Hepatocyte (in vitro differentiated cells): ENCODE results near the gene CCDC78. TPM values are rescaled to one million over a fixed set of nuclear protein-coding genes. Genes with fewer than 3 reads are reported as not detected.

Source experiments
- DNase-seq: peaks from one replicate; pipeline ENCODE4 v3.0.0-alpha.2; 2016; ENCODE audit warnings: low spot score
- H2AFZ ChIP-seq: fragments of 200-600 bp; sonication (generic); 2 replicates; pipeline ENCODE4 v1.6.0; 2016; ENCODE audit warnings: antibody characterized with exemption, mild to moderate bottlenecking
- H3K27ac ChIP-seq: fragments of 200-600 bp; sonication (generic); 2 replicates; pipeline ENCODE4 v1.5.1; 2016; ENCODE audit warnings: mild to moderate bottlenecking
- H3K27me3 ChIP-seq: fragments of 200-600 bp; sonication (generic); 2 replicates; pipeline ENCODE4 v1.6.1; 2016
- H3K36me3 ChIP-seq: fragments of 200-600 bp; sonication (generic); replicated peaks from 2 replicates; pipeline ENCODE4 v1.5.1; 2016; ENCODE audit warnings: low read depth; ENCODE audit not compliant: insufficient read depth
- H3K4me1 ChIP-seq: fragments of 200-600 bp; sonication (generic); 2 replicates; pipeline ENCODE4 v1.5.1; 2016; ENCODE audit warnings: mild to moderate bottlenecking, moderate library complexity; ENCODE audit not compliant: insufficient read depth
- H3K4me2 ChIP-seq: fragments of 200-600 bp; sonication (generic); 2 replicates; pipeline ENCODE4 v1.6.0; 2016
- H3K4me3 ChIP-seq: fragments of 200-600 bp; sonication (generic); 2 replicates; pipeline ENCODE4 v1.5.1; 2016; ENCODE audit warnings: mild to moderate bottlenecking
- H3K79me2 ChIP-seq: fragments of 200-600 bp; sonication (generic); 2 replicates; pipeline ENCODE4 v1.6.0; 2017; ENCODE audit warnings: mild to moderate bottlenecking
- H3K9me2 ChIP-seq: fragments of 200-600 bp; sonication (generic); replicated peaks from 2 replicates; pipeline ENCODE4 v1.6.0; 2017; ENCODE audit warnings: mild to moderate bottlenecking; ENCODE audit not compliant: insufficient read depth
- H3K9me3 ChIP-seq: fragments of 200-600 bp; sonication (generic); 2 replicates; pipeline ENCODE4 v1.5.1; 2016; ENCODE audit warnings: low read depth, mild to moderate bottlenecking
- H4K20me1 ChIP-seq: fragments of 200-600 bp; sonication (generic); 2 replicates; pipeline ENCODE4 v1.6.0; 2016; ENCODE audit warnings: mild to moderate bottlenecking; ENCODE audit not compliant: insufficient read depth, poor library complexity, severe bottlenecking
- EZH2 ChIP-seq: fragments of 200-600 bp; sonication (generic); IDR thresholded peaks from 2 replicates; pipeline ENCODE4 v1.6.1; 2016; ENCODE audit warnings: antibody characterized with exemption, mild to moderate bottlenecking, borderline replicate concordance
- EZH2phosphoT487 ChIP-seq: fragments of 200-600 bp; sonication (generic); IDR thresholded peaks from one replicate; pipeline ENCODE4 v1.6.1; 2018; ENCODE audit warnings: antibody characterized with exemption, mild to moderate bottlenecking, low read depth, moderate library complexity; ENCODE audit not compliant: unreplicated experiment, severe bottlenecking
- WGBS: methylation state at CpG from one replicate; pipeline ENCODE4 v1.1.6; 2016; ENCODE audit warnings: low lambda C conversion rate; ENCODE audit errors: missing lambda C conversion rate; 5-methylcytosine and 5-hydroxymethylcytosine counted together
- polyA plus RNA-seq: library from polyadenylated mRNA; unstranded; fragments of >200 nt; fragmentation: Nextera tagmentation; extraction: Ambion mirVana; gene quantifications from 2 replicates; pipeline ENCODE4 v1.2.1, GENCODE V29; 2016
- total RNA-seq: library from RNA; depleted of rRNA; stranded (reverse); fragments of >200 nt; gene quantifications from 2 replicates; pipeline ENCODE4 v1.2.3, GENCODE V29; 2014
- TF ChIP-seq, protein P1 (sequence below): fragments of 200-600 bp; sonication (generic); IDR thresholded peaks from 2 replicates; pipeline ENCODE4 v1.5.1; 2016; ENCODE audit warnings: antibody characterized with exemption, mild to moderate bottlenecking; ENCODE audit not compliant: poor library complexity

The CCDC78 gene
- total and polyA plus RNA-seq, 2 experiments from 2014 or later = 2.2 to 6.8 TPM

- Histone ChIP-seq H3K9me2 (no peaks in the 10 kb centered on the region), H3K27ac (no peak overlapping the region), H4K20me1 (no peaks in the 10 kb centered on the region), H2AFZ (no peak overlapping the region), H3K9me3 (no peaks in the 10 kb centered on the region), H3K79me2 (no peaks in the 10 kb centered on the region), H3K4me3 (no peak overlapping the region), H3K4me2 (no peak overlapping the region), H3K36me3 (no peaks in the 10 kb centered on the region), H3K4me1 (no peaks in the 10 kb centered on the region), H3K27me3 (no peaks in the 10 kb centered on the region)
- DNase-seq = no peak
- TF ChIP-seq EZH2 = no peak
- TF ChIP-seq EZH2phosphoT487 = no peak
- TF ChIP-seq, protein P1, sequence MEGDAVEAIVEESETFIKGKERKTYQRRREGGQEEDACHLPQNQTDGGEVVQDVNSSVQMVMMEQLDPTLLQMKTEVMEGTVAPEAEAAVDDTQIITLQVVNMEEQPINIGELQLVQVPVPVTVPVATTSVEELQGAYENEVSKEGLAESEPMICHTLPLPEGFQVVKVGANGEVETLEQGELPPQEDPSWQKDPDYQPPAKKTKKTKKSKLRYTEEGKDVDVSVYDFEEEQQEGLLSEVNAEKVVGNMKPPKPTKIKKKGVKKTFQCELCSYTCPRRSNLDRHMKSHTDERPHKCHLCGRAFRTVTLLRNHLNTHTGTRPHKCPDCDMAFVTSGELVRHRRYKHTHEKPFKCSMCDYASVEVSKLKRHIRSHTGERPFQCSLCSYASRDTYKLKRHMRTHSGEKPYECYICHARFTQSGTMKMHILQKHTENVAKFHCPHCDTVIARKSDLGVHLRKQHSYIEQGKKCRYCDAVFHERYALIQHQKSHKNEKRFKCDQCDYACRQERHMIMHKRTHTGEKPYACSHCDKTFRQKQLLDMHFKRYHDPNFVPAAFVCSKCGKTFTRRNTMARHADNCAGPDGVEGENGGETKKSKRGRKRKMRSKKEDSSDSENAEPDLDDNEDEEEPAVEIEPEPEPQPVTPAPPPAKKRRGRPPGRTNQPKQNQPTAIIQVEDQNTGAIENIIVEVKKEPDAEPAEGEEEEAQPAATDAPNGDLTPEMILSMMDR = no peak
- WGBS = 94% methylated on average over 18 of the region's 18 CpGs
These were observed 46.7 kb upstream of the CCDC78 start for GRCh38 chr16:772959-773358.

- Histone ChIP-seq H3K27ac (no peak overlapping the region), H3K4me2 (no peak overlapping the region), H3K9me3 (no peaks in the 10 kb centered on the region), H4K20me1 (no peaks in the 10 kb centered on the region), H2AFZ (no peak overlapping the region), H3K9me2 (no peaks in the 10 kb centered on the region), H3K27me3 (no peaks in the 10 kb centered on the region), H3K79me2 (no peaks in the 10 kb centered on the region), H3K4me1 (no peaks in the 10 kb centered on the region), H3K36me3 (no peaks in the 10 kb centered on the region), H3K4me3 (no peak overlapping the region)
- WGBS = 100% methylated on average over 1 of the region's 13 CpGs
- TF ChIP-seq, protein P1 = no peak
- TF ChIP-seq EZH2 (no peak), EZH2phosphoT487 (no peak)
- DNase-seq = no peak
These were observed 44.2 kb upstream of the CCDC78 start for GRCh38 chr16:770411-770810.

- Histone ChIP-seq H4K20me1 (no peaks in the 10 kb centered on the region), H3K27me3 (no peaks in the 10 kb centered on the region), H3K4me1 (no peaks in the 10 kb centered on the region), H3K9me2 (no peaks in the 10 kb centered on the region), H3K4me3 (no peak overlapping the region), H3K4me2 (no peak overlapping the region), H3K9me3 (no peaks in the 10 kb centered on the region), H3K36me3 (no peaks in the 10 kb centered on the region), H3K79me2 (no peaks in the 10 kb centered on the region), H2AFZ (no peak overlapping the region), H3K27ac (no peak overlapping the region)
- DNase-seq = no peak
- TF ChIP-seq, protein P1 = no peak
- TF ChIP-seq EZH2phosphoT487 = no peak
- no peak for TF ChIP-seq EZH2
- WGBS = 83% methylated on average over 13 of the region's 19 CpGs
These were observed 43.7 kb upstream of the CCDC78 start for GRCh38 chr16:769934-770333.
